Stimulated activated CD8-positive, alpha-beta memory T cell treated with anti-CD3 and anti-CD28 coated beads, Interleukin-7, amount 100 ng/mL, for 1 hour (primary cell): Measurements from ENCODE around the gene PPFIBP2.

Source experiments
- DNase-seq, 2 donors: peaks; one replicate each; pipeline ENCODE4 v3.0.0-alpha.2; 2020; ENCODE audit warnings: low read depth in 2 of 2

PPFIBP2 gene

DNA sequence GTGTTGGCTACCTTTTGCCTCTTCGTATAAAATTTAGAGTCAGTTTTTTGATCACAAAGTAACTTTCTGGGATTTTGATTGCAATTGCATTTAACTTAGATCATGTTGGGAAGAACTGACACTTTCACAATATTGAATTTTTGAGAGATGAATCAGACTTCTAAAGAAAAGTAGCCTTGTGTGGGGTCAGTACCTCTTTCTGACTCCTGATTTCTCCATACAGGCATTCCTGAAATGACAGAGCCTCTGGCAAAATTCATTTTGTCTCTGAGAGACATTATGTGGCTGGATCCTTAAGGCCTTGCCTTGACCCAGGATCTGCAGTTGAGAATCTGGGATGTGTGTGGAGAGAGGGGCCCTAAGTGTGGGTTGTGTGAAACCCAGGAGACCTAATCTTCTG, 37.8 kb downstream of the PPFIBP2 start:
- no peak for DNase-seq

- DNase-seq, result no peak
Observed at GRCh38 chr11:7552666-7553065, 38.9 kb downstream of the PPFIBP2 start.

DNA sequence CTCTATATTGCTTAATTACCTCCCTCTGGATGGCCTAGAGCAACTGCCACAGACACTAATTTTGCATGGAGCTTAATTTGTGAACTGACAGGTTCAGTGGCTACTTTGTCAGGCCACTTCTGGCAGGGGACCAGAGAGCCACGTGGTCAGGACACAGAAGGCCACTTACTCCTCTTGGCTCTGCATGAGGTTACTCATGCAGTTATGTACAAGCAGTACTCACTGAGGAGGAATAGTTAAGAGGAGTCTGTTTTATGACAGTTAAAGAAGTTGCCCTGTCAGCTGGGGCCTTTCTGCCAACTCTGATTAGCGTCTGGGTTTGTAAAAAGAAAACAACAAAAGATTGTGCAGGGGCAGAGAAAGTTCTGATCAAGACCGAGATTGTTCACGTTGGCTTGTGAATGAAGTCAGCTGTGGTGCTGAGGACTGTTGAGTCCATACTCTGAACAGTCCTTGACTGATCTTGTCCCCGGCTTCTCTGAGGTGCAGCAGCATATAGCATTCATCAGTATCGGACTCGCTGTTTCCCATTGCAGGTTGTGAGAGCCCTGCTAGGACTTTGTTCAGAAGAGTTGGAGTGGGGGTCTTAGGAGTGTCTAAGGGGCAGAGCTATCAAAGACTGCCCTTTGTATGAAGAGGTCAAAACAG, 41.4 kb downstream of the PPFIBP2 start:
- no peak for DNase-seq

DNA sequence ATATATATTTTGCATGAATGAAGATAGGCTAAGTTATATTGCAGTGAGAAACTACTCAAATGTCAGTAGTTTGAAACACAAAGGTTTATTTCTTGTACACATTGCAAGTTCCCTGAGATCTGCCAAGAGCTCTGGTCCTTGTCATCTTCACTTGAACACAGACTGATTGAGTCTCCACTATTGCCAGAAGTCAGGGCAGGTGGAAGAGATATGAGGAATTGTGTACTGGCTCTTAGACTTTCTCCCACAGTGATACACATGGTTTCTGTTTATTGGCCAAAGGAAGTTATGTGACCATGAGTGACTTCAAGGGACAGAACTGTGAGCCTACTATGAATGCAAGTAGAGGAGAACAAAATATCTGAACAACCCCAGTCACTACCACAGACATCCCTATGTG, 44.2 kb downstream of the PPFIBP2 start:
- DNase-seq, result no peak

GRCh38 chr11:7559398-7560283, 45.8 kb downstream of the PPFIBP2 start:
- DNase-seq, result no peak

DNA sequence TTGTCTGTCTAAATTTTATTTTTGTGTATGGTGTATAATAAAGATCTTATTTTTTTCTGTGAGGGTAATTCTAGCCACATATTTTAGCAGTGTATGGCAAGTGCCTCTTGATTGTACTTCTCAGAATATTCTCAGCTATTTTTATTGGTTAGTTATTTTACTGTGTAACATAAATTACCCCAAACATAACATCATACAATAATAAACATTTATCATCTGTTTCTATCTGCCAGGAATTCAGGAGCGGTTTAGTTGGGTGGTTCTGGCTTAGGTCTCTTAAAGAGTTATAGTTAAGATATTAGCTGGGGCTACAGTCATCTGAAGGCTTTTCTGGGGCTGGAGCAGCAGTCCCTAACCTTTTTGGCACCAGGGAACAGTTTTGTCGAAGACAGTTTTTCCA, 47.8 kb downstream of the PPFIBP2 start:
- no peak for DNase-seq

- DNase-seq, result no peak
Observed at GRCh38 chr11:7563281-7563680, 49.5 kb downstream of the PPFIBP2 start.

DNA sequence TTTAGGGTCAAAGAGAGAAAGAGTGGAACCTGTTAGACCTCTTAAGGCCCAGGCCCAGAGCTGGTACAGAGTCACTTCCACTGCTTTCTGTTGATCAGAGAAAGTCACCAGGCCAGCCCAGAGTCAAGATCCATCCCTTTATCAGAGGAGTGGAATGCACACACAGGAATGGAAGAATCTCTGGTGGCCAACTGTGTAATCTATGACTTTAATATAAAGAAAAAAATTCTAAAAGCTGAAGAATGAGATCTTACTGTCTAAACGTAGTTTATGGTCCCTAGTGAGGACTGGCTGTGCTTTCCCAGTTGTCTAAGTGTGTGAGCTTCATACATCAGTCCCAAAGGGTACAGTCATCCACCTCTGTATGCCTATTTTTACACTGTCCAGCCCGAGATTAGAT, 51.0 kb downstream of the PPFIBP2 start:
- no peak for DNase-seq

GRCh38 chr11:7567311-7567710, 53.5 kb downstream of the PPFIBP2 start:
- no peak for DNase-seq

- no peak for DNase-seq
Observed at GRCh38 chr11:7569044-7569443, 55.2 kb downstream of the PPFIBP2 start.

GRCh38 chr11:7570241-7570640, 56.4 kb downstream of the PPFIBP2 start:
- DNase-seq, result no peak

- DNase-seq, result no peak
Observed at GRCh38 chr11:7570938-7571521, 57.2 kb downstream of the PPFIBP2 start.

GRCh38 chr11:7571640-7572000, 57.8 kb downstream of the PPFIBP2 start:
- DNase-seq, result no peak

GRCh38 chr11:7572001-7572712, 58.4 kb downstream of the PPFIBP2 start:
- no peak for DNase-seq

DNA sequence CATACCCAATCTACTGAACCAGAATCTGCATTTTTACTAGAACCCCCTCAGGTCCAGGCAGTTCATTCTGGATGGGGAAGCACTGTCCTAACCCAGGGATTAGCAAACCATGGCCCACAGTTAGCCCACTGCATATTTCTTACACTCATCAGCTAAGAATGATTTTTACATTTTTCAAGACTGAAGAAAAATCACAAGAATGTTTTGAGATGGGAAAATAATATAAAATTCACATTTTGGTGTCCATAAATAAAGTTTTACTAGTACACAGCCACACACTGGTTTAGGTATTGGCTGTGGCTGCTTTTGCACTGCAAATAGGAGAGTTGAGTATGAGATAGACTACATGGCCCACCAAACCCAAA, 59.4 kb downstream of the PPFIBP2 start:
- DNase-seq, result no peak

DNA sequence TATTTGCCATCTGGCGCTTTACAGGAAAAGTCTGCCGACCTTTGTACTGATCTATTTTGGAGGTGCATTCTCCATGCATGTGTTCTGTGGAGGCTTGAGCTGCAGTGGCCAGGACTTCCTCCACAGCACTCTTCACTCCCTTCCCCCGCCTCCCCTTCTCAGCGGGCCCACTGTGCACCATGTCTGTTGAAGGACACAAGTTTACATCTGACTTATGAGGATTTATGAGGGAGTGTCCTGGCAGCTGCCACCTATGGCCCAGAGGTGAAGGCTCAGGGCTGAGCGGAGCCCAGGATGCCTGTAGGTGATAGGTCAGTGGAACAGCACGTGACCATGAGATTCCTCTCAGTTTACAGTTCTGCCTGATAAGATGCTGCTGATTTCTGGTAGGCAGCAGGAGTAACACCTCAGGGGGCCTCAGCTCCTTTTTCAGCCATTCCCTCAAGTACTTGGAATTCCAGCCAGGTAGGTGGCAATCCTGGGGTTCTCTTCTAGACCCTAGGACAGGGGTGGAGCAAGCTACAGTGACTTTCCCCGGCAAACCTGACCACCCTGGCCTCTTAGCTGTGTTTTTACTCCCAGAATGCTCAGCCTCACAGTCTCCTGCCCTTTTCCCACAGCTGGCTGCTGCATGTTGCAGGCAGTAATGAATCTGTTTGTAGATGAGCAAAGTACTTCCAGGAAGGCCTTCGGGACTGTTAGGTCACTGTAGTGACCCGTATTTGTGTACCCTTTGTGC, 59.9 kb downstream of the PPFIBP2 start:
- no peak for DNase-seq

- DNase-seq, result no peak
Observed at GRCh38 chr11:7574491-7575130, 60.8 kb downstream of the PPFIBP2 start.

DNA sequence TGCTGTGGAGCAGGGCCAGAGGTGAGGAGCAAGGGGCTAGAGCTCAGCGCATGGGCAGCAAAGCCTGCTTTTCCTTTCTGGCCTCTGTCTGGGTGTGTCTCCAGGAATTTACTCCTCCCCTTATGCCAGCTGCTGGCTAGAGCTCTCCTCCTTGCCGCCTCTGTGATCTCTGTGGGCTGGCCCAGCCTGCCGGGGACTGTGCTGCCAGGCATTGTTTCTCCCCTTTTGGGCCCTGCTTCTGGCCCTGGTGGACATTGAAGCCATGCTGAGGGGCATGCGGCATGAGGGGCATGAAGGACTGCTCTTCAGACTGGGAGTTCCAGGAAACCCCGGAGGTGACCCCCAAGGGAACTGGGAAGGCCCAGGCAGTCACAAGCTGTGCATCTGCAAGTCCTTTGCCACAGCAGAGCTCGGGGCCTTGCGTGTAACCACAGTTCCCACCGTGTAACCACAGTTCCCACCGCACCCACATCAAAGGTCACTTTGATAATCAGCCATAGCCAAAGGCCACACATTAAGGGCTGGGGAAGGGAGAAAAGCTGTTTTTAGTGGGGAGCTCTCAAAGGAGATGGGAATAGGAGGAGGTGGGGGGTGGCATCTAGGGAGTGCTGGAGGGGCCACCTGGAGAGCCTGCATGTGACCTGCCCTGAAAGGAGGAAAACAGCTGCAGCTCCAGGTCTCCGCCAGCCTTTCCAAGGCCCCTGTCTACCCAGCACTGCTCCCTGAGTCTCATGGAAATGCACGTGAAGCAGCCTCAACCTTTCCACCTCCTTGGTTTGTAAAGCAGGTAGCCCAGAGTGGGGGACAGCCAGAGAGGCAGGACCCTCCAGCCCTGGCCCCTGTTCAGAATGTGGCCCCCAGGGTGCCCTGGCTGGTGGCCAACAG, 62.3 kb downstream of the PPFIBP2 start:
- no peak for DNase-seq

DNA sequence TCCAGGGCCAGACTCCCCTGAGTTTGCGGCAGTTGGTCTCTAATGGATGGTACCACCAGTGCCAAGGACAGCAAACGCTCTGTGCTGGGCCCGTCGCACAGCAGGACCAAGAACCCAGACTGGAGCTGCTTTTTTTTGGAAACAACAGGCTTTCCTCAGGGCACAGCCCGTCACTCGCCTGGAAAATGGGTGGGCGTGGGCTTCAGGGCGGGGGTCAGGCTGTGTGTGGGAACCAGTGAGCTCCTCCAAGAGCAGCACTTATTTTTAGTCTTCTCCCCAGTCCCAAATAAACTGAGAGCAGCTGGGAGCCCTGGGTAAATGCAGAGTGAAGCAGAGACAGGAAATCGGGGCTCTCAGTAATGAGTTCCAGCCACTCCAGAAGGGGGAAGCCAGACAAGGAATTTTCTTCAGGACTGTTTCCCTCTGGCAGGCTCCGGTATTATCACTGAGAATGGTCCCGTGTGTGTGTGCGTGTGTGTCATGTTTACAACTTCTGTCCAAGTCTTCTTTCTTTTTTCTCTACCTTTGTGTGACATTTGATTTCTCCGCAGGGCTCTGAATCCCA, 63.0 kb downstream of the PPFIBP2 start:
- DNase-seq, result no peak
